Ovary (tissue), 3 donors: ENCODE results near the gene KCNK5.

Source experiments
- CTCF ChIP-seq, 3 donors: fragments of 450-650 bp in 2 of 3; fragments of 200-600 bp in 1 of 3; IDR thresholded peaks; one replicate each; pipeline versions ENCODE4 v1.5.1 to v1.8.0; 2016 to 2022; ENCODE audit warnings: antibody characterized with exemption in 3 of 3, mild to moderate bottlenecking in 1 of 3
- EP300 ChIP-seq: sonication (generic); formaldehyde crosslinking; IDR thresholded peaks from one replicate; pipeline ENCODE4 v1.6.1; 2017; ENCODE audit warnings: antibody characterized with exemption
- POLR2A ChIP-seq: fragments of 450-650 bp; IDR thresholded peaks from one replicate; pipeline ENCODE4 v1.6.1; 2017; ENCODE audit warnings: antibody characterized with exemption, mild to moderate bottlenecking, moderate library complexity
- donor health status: DM: no; HTN: no; CAD: no.

DNA sequence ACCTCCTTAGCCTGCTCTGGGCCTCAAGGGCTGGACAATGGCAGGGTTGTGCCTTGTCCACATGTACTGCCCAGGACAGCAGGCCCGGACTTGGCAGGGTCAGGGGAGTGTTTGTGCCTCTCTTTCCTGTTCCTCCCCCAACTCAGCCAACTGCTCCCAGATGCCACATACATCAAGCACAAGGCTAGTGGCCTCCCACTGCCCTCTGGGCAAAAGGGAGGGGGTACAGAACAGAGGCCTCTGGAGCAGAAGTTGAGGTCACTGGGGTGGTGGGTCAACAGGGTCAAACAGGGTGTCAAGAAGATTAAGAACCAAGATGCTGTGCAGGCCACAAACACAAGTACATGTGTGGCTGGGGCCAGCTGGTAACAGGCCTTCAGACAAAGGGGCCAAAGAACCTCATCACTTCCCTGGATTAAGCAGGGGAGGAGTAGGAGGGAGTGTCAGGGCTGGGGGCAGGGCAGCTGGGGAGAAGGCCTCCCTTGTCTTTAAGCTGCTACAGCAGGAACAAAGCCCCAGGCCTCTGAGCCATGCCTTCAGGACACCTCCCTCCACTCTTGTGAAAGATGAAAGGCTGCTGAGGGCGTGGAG is 36.0 kb downstream of the KCNK5 start:
- TF ChIP-seq POLR2A (no peak), CTCF (IDR thresholded peaks at IDR 0.05) (no peak), EP300 (no peak)
